Spleen (tissue), 7 donors: ENCODE measurements around the gene GRM8.
"Not testable (repeated sequence)": the region's sequence is repeated elsewhere in the genome, so short reads cannot be mapped to it uniquely, and the experiment has no call there.

ENCODE experiments used
- POLR2A ChIP-seq, 3 donors: fragments of 450-650 bp; IDR thresholded peaks; one replicate each; pipeline ENCODE4 v1.5.1; 2017; ENCODE audit warnings: antibody characterized with exemption in 3 of 3, mild to moderate bottlenecking in 1 of 3
- TF ChIP-seq, protein P1 (sequence below), 11 experiments: fragments of 200-600 bp in 7 of 11; fragments of 450-650 bp in 4 of 11; sonication (generic) in 4 of 11; IDR thresholded peaks in 8 of 11; conservative IDR thresholded peaks in 3 of 11; 1 replicate in 7 of 11; 2 replicates in 4 of 11; pipeline versions ENCODE4 v1.4.0 to v1.8.0; 2016 to 2021; ENCODE audit warnings: antibody characterized with exemption in 11 of 11, inconsistent platforms in 4 of 11, mild to moderate bottlenecking in 1 of 11
- donor health status: DM: no; HTN: no; CAD: no; lungs with moderate emphysema.
- donor health status: DM: no; HTN: no; CAD: no.
- donor health status: DM: no; HTN: no; CAD: no.

GRCh38 chr7:126907657-126908056 lies 345.1 kb downstream of the GRM8 start:
- TF ChIP-seq POLR2A (IDR thresholded peaks at IDR 0.05) = not testable (repeated sequence)
- TF ChIP-seq, protein P1, sequence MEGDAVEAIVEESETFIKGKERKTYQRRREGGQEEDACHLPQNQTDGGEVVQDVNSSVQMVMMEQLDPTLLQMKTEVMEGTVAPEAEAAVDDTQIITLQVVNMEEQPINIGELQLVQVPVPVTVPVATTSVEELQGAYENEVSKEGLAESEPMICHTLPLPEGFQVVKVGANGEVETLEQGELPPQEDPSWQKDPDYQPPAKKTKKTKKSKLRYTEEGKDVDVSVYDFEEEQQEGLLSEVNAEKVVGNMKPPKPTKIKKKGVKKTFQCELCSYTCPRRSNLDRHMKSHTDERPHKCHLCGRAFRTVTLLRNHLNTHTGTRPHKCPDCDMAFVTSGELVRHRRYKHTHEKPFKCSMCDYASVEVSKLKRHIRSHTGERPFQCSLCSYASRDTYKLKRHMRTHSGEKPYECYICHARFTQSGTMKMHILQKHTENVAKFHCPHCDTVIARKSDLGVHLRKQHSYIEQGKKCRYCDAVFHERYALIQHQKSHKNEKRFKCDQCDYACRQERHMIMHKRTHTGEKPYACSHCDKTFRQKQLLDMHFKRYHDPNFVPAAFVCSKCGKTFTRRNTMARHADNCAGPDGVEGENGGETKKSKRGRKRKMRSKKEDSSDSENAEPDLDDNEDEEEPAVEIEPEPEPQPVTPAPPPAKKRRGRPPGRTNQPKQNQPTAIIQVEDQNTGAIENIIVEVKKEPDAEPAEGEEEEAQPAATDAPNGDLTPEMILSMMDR (IDR thresholded peaks at IDR 0.05 in 8 of 11, conservative IDR thresholded peaks at IDR 0.05 in 3 of 11) = not testable (repeated sequence)
